ENCODE results near the gene IGF2R.

GRCh38 chr6:160139420-160139851 lies 170.6 kb downstream of the IGF2R start:
- no peak for TF ChIP-seq CTCF (IDR thresholded peaks at IDR 0.05; ENCODE audit: low read depth, low read length, poor library complexity, severe bottlenecking)
- TF ChIP-seq EZH2phosphoT487 (IDR thresholded peaks at IDR 0.05; ENCODE audit: borderline replicate concordance, low read length): no peak
